Measurements from ENCODE around the gene GFY. TPM values are rescaled to one million over a fixed set of nuclear protein-coding genes. Genes with fewer than 3 reads are reported as not detected.

GFY gene
- polyA plus RNA-seq, 3 donors: not detected

GRCh38 chr19:49423985-49424303 lies 1.2 kb upstream of the GFY start:
- no peak for TF ChIP-seq CTCF (IDR thresholded peaks at IDR 0.05)
- Histone ChIP-seq H2AFZ (ENCODE audit: insufficient read depth, low read depth, low read length, poor library complexity, severe bottlenecking) (no peak overlapping the region), H4K20me1 (ENCODE audit: insufficient read depth, low read length) (no peaks in the 10 kb centered on the region), H3K4me3 (replicated peaks in 1 of 3; ENCODE audit: low read depth in 2 of 3, low read length in 3 of 3) (no peak overlapping the region), H3K9ac (ENCODE audit: insufficient read depth, low read length, poor library complexity, severe bottlenecking) (no peak overlapping the region), H3K4me2 (replicated peaks; ENCODE audit: extremely low read depth, low read length, poor library complexity, severe bottlenecking) (no peak overlapping the region), H3K4me1 (ENCODE audit: control insufficient read depth in 1 of 2, insufficient read depth in 2 of 2, low read length in 2 of 2) (peaks cover 13 to 27% of the 10 kb centered on the region in 2 donors), H3K9me3 (replicated peaks in 1 of 2; ENCODE audit: control insufficient read depth in 1 of 2, insufficient read depth in 1 of 2, low read length in 2 of 2) (peaks cover 0 to 48% of the 10 kb centered on the region in 2 donors), H3K27me3 (ENCODE audit: control insufficient read depth in 2 of 2, insufficient read depth in 2 of 2, low read length in 2 of 2) (peaks cover 77 to 97% of the 10 kb centered on the region in 2 donors), H3K36me3 (replicated peaks in 1 of 2; ENCODE audit: control insufficient read depth in 1 of 2, insufficient read depth in 2 of 2, low read length in 2 of 2) (no peaks in the 10 kb centered on the region), H3K27ac (ENCODE audit: low read depth in 1 of 2, low read length in 2 of 2) (no peak overlapping the region), H3K79me2 (ENCODE audit: insufficient read depth, low read length) (no peaks in the 10 kb centered on the region)
- no peak overlapping the region for H3K27ac Mint-ChIP-seq
- peaks cover 93 to 100% (median 95%) of the 10 kb centered on the region in 3 donors for H3K27me3 Mint-ChIP-seq (ENCODE audit: low read depth in 3 of 3)
- peaks cover 0 to 29% of the 10 kb centered on the region in 2 donors for H3K36me3 Mint-ChIP-seq
- H3K9me3 Mint-ChIP-seq: peaks cover 0 to 38% (median 19%) of the 10 kb centered on the region in 7 donors
- peak overlapping the region in 1 of 2 donors; percentile 85 for H3K4me3 Mint-ChIP-seq
- intact Hi-C loops (cut with micrococcal nuclease): loop anchor here in 1 of 2 donors (10.0 kb wide), 1 partner anchor 49 kb away; no protein-coding TSS in a partner anchor
- 8% methylated on average over 3 of the region's 3 CpGs for WGBS (ENCODE audit: insufficient coverage)
- H3K4me1 Mint-ChIP-seq: peaks cover 42% of the 10 kb centered on the region
- no peak for DNase-seq

- no peaks in the 10 kb centered on the region for H3K36me3 ChIP-seq (replicated peaks in 1 of 2; ENCODE audit: control insufficient read depth in 1 of 2, insufficient read depth in 2 of 2, low read length in 2 of 2)
- no peak overlapping the region for H3K4me2 ChIP-seq (replicated peaks; ENCODE audit: extremely low read depth, low read length, poor library complexity, severe bottlenecking)
- no peak overlapping the region for H3K27ac ChIP-seq (ENCODE audit: low read depth in 1 of 2, low read length in 2 of 2)
- no peak overlapping the region for H3K27ac Mint-ChIP-seq
- no peak overlapping the region for H2AFZ ChIP-seq (ENCODE audit: insufficient read depth, low read depth, low read length, poor library complexity, severe bottlenecking)
- H3K4me3 ChIP-seq (replicated peaks in 1 of 3; ENCODE audit: low read depth in 2 of 3, low read length in 3 of 3): no peak overlapping the region
- no peak overlapping the region for H3K9ac ChIP-seq (ENCODE audit: insufficient read depth, low read length, poor library complexity, severe bottlenecking)
- no peak for DNase-seq
- peaks cover 0 to 39% (median 16%) of the 10 kb centered on the region in 7 donors for H3K9me3 Mint-ChIP-seq
- H3K27me3 ChIP-seq (ENCODE audit: control insufficient read depth in 2 of 2, insufficient read depth in 2 of 2, low read length in 2 of 2): peaks cover 74 to 99% of the 10 kb centered on the region in 2 donors
- H3K4me1 Mint-ChIP-seq: peaks cover 39% of the 10 kb centered on the region
- peaks cover 3 to 45% of the 10 kb centered on the region in 2 donors for H3K9me3 ChIP-seq (replicated peaks in 1 of 2; ENCODE audit: control insufficient read depth in 1 of 2, insufficient read depth in 1 of 2, low read length in 2 of 2)
- no peak for TF ChIP-seq CTCF (IDR thresholded peaks at IDR 0.05)
- intact Hi-C loops (cut with micrococcal nuclease): loop anchor here in 1 of 2 donors (10.0 kb wide), 1 partner anchor 51 kb away; no protein-coding TSS in a partner anchor
- peaks cover 0 to 27% of the 10 kb centered on the region in 2 donors for H3K36me3 Mint-ChIP-seq
- WGBS (ENCODE audit: insufficient coverage): 6% methylated on average over 27 of the region's 30 CpGs
- H3K27me3 Mint-ChIP-seq (ENCODE audit: low read depth in 3 of 3): peaks cover 96 to 100% (median 97%) of the 10 kb centered on the region in 3 donors
- peaks cover 12 to 26% of the 10 kb centered on the region in 2 donors for H3K4me1 ChIP-seq (ENCODE audit: control insufficient read depth in 1 of 2, insufficient read depth in 2 of 2, low read length in 2 of 2)
- H4K20me1 ChIP-seq (ENCODE audit: insufficient read depth, low read length): no peaks in the 10 kb centered on the region
- H3K4me3 Mint-ChIP-seq: peak overlapping the region in 1 of 2 donors; percentile 88
- no peaks in the 10 kb centered on the region for H3K79me2 ChIP-seq (ENCODE audit: insufficient read depth, low read length)
Measured at GRCh38 chr19:49425922-49426592, 869 bp downstream of the GFY start.

Data from CD14-positive monocyte (primary cell).